GM23338 (cell line): ENCODE data around the gene OLFML2B. TPM values are rescaled to one million over a fixed set of nuclear protein-coding genes. Genes with fewer than 3 reads are reported as not detected.

Experiments used
- ATAC-seq: fragments of 200-7000 bp; cut with Tn5 transposase; 3 replicates; pipeline ENCODE4 v1.9.1; 2020
- DNase-seq: peaks from one replicate; pipeline ENCODE4 v3.0.0-alpha.2; 2015; ENCODE audit warnings: low spot score
- H2AFZ ChIP-seq: fragments of 200-600 bp; sonication (generic); 2 replicates; pipeline ENCODE4 v1.8.0; 2016; ENCODE audit warnings: antibody characterized with exemption, mild to moderate bottlenecking, moderate library complexity
- H3F3A ChIP-seq: fragments of 200-600 bp; sonication (generic); replicated peaks from 2 replicates; pipeline ENCODE4 v1.8.0; 2017; ENCODE audit warnings: antibody characterized with exemption, mixed run types, low read depth
- H3K27ac ChIP-seq: fragments of 200-600 bp; sonication (generic); 2 replicates; pipeline ENCODE4 v1.6.1; 2016; ENCODE audit warnings: low read depth
- H3K27me3 ChIP-seq: fragments of 200-600 bp; sonication (generic); 2 replicates; pipeline ENCODE4 v1.8.0; 2016; ENCODE audit warnings: mild to moderate bottlenecking, mixed run types, moderate library complexity; ENCODE audit not compliant: insufficient read depth
- H3K36me3 ChIP-seq: fragments of 200-600 bp; sonication (generic); 2 replicates; pipeline ENCODE4 v1.8.0; 2016; ENCODE audit warnings: mild to moderate bottlenecking; ENCODE audit not compliant: insufficient read depth
- H3K4me1 ChIP-seq: fragments of 200-600 bp; sonication (generic); 2 replicates; pipeline ENCODE4 v1.8.0; 2016; ENCODE audit warnings: mild to moderate bottlenecking, moderate library complexity; ENCODE audit not compliant: insufficient read depth
- H3K4me2 ChIP-seq: fragments of 200-600 bp; sonication (generic); 2 replicates; pipeline ENCODE4 v1.7.1; 2017; ENCODE audit warnings: mixed run types
- H3K4me3 ChIP-seq: fragments of 200-600 bp; sonication (generic); 2 replicates; pipeline ENCODE4 v1.6.1; 2016; ENCODE audit warnings: mixed run types
- H3K79me2 ChIP-seq: fragments of 200-600 bp; sonication (generic); replicated peaks from 2 replicates; pipeline ENCODE4 v1.8.0; 2017; ENCODE audit warnings: mild to moderate bottlenecking; ENCODE audit not compliant: insufficient read depth
- H3K9me2 ChIP-seq: fragments of 200-600 bp; sonication (generic); 2 replicates; pipeline ENCODE4 v1.8.0; 2017; ENCODE audit not compliant: insufficient read depth
- H4K20me1 ChIP-seq: fragments of 200-600 bp; sonication (generic); replicated peaks from 2 replicates; pipeline ENCODE4 v1.8.0; 2017; ENCODE audit warnings: mild to moderate bottlenecking; ENCODE audit not compliant: insufficient read depth
- H3K27ac Mint-ChIP-seq: 2 replicates; pipeline ENCODE4 v1.8.0; 2020; ENCODE audit warnings: inconsistent platforms, mild to moderate bottlenecking, moderate library complexity, mixed read lengths
- H3K27me3 Mint-ChIP-seq: 3 replicates; pipeline ENCODE4 v1.8.0; 2022; ENCODE audit warnings: low read depth, mild to moderate bottlenecking, moderate library complexity, mixed read lengths, inconsistent platforms; ENCODE audit not compliant: insufficient read depth, poor library complexity
- H3K36me3 Mint-ChIP-seq: 3 replicates; pipeline ENCODE4 v1.8.0; 2021; ENCODE audit warnings: low read depth, mild to moderate bottlenecking, inconsistent platforms, moderate library complexity, mixed read lengths
- H3K4me1 Mint-ChIP-seq: 3 replicates; pipeline ENCODE4 v1.8.0; 2020; ENCODE audit warnings: mild to moderate bottlenecking, inconsistent platforms, mixed read lengths
- H3K4me3 Mint-ChIP-seq: 3 replicates; pipeline ENCODE4 v1.8.0; 2021; ENCODE audit warnings: moderate library complexity, mild to moderate bottlenecking, inconsistent platforms, mixed read lengths
- H3K9me3 Mint-ChIP-seq: 3 replicates; pipeline ENCODE4 v1.8.0; 2020; ENCODE audit warnings: moderate library complexity, mild to moderate bottlenecking, inconsistent platforms, mixed read lengths
- CREB1 ChIP-seq: fragments of 250-450 bp; sonication (Bioruptor Pico); IDR thresholded peaks from 2 replicates; pipeline ENCODE4 v1.5.0; 2020; ENCODE audit warnings: low read depth, mild to moderate bottlenecking, moderate library complexity
- CTCF ChIP-seq, 2 experiments: fragments of 200-600 bp in 1 of 2; sonication (generic) in 1 of 2; conservative IDR thresholded peaks; 2 replicates each; pipeline versions ENCODE4 v1.5.1 to v1.6.1; 2016 to 2017; ENCODE audit warnings: antibody characterized with exemption in 2 of 2, low read depth in 2 of 2, mild to moderate bottlenecking in 2 of 2, moderate library complexity in 1 of 2
- ETS1 ChIP-seq: IDR thresholded peaks from 2 replicates; pipeline ENCODE4 v1.6.1; 2016; ENCODE audit warnings: antibody characterized with exemption
- EZH2 ChIP-seq: fragments of 200-600 bp; sonication (generic); IDR thresholded peaks from one replicate; pipeline ENCODE4 v1.8.0; 2017; ENCODE audit warnings: antibody characterized with exemption, mild to moderate bottlenecking, low read depth; ENCODE audit not compliant: unreplicated experiment
- EZH2phosphoT487 ChIP-seq: fragments of 200-600 bp; sonication (generic); IDR thresholded peaks from one replicate; pipeline ENCODE4 v1.8.1; 2018; ENCODE audit warnings: antibody characterized with exemption; ENCODE audit not compliant: unreplicated experiment
- JUNB ChIP-seq: IDR thresholded peaks from one replicate; pipeline ENCODE4 v1.6.1; 2016; ENCODE audit warnings: antibody characterized with exemption; ENCODE audit not compliant: unreplicated experiment
- NANOG ChIP-seq: IDR thresholded peaks from 2 replicates; pipeline ENCODE4 v1.6.1; 2016; ENCODE audit warnings: antibody characterized with exemption, borderline replicate concordance
- POLR2AphosphoS5 ChIP-seq: IDR thresholded peaks from 2 replicates; pipeline ENCODE4 v1.6.1; 2016; ENCODE audit warnings: antibody characterized with exemption, low read depth
- REST ChIP-seq: IDR thresholded peaks from one replicate; pipeline ENCODE4 v1.6.1; 2018; ENCODE audit warnings: antibody characterized with exemption; ENCODE audit not compliant: unreplicated experiment
- STAT1 ChIP-seq: IDR thresholded peaks from one replicate; pipeline ENCODE4 v1.6.1; 2016; ENCODE audit warnings: antibody characterized with exemption; ENCODE audit not compliant: unreplicated experiment
- ZNF114 ChIP-seq: fragments of 250-450 bp; sonication (Bioruptor Pico); IDR thresholded peaks from 2 replicates; pipeline ENCODE4 v1.5.0; 2020; ENCODE audit warnings: mild to moderate bottlenecking, moderate library complexity
- ZNF331 ChIP-seq: fragments of 250-450 bp; sonication (Bioruptor Pico); IDR thresholded peaks from 2 replicates; pipeline ENCODE4 v1.5.0; 2020; ENCODE audit warnings: low read depth, mild to moderate bottlenecking, moderate library complexity
- ZNF462 ChIP-seq: fragments of 250-450 bp; sonication (Bioruptor Pico); IDR thresholded peaks from 2 replicates; pipeline ENCODE4 v1.5.0; 2020; ENCODE audit warnings: mild to moderate bottlenecking, moderate library complexity
- polyA plus RNA-seq: library from polyadenylated mRNA; unstranded; fragments of >200 nt; fragmentation: Nextera tagmentation; extraction: Ambion mirVana; gene quantifications from 2 replicates; pipeline ENCODE4 v1.2.1, GENCODE V29; 2016
- total RNA-seq: library from RNA; depleted of rRNA; stranded (reverse); fragments of >200 nt; shearing (Covaris generic); gene quantifications from 2 replicates; pipeline ENCODE4 v1.2.3, GENCODE V29; 2014

OLFML2B gene
- total and polyA plus RNA-seq, 2 experiments from 2014 or later, result 2.9 to 4.3 TPM

GRCh38 chr1:162046921-162047320 lies 23.3 kb upstream of the OLFML2B start:
- DNase-seq (no peak), ATAC-seq (no peak)
- Mint-ChIP-seq H3K27ac (no peak overlapping the region), H3K36me3 (no peaks in the 10 kb centered on the region), H3K9me3 (peaks cover 3% of the 10 kb centered on the region; the same call in 2 of the 3 replicates), H3K4me1 (no peaks in the 10 kb centered on the region), H3K4me3 (no peak overlapping the region), H3K27me3 (no peaks in the 10 kb centered on the region)
- TF ChIP-seq EZH2phosphoT487 (no peak), ZNF114 (CRISPR knock-in tag) (no peak), STAT1 (no peak), NANOG (no peak), JUNB (no peak), CTCF (conservative IDR thresholded peaks at IDR 0.05; ENCODE audit: low read depth in 2 of 2) (no peak), POLR2AphosphoS5 (no peak), REST (no peak), EZH2 (no peak), ZNF331 (CRISPR knock-in tag) (no peak), ZNF462 (CRISPR knock-in tag) (no peak), CREB1 (CRISPR knock-in tag) (no peak), ETS1 (no peak)
- no peak overlapping the region for H2AFZ ChIP-seq
- no peaks in the 10 kb centered on the region for H3K4me1 ChIP-seq
- H4K20me1 ChIP-seq, result no peaks in the 10 kb centered on the region
- H3K79me2 ChIP-seq, result no peaks in the 10 kb centered on the region
- no peaks in the 10 kb centered on the region for H3K27me3 ChIP-seq
- no peak overlapping the region for H3K4me3 ChIP-seq
- no peaks in the 10 kb centered on the region for H3F3A ChIP-seq
- no peak overlapping the region for H3K27ac ChIP-seq
- H3K36me3 ChIP-seq, result no peaks in the 10 kb centered on the region
- H3K9me2 ChIP-seq, result no peaks in the 10 kb centered on the region
- no peak overlapping the region for H3K4me2 ChIP-seq
